Activated naive CD8-positive, alpha-beta T cell treated with anti-CD3 and anti-CD28 coated beads, Interleukin-2, amount 50 U/mL, for 24 hours (primary cell): ENCODE measurements around the gene CSRP1.

ENCODE experiments used
- ATAC-seq: fragments of 150-1000 bp; cut with Tn5 transposase; one replicate; pipeline ENCODE4 v1.10.0; 2021
- DNase-seq: peaks from one replicate; pipeline ENCODE4 v3.0.0; 2021
- H3K27ac Mint-ChIP-seq: one replicate; pipeline ENCODE4 v1.8.0; 2021; ENCODE audit warnings: mild to moderate bottlenecking, mixed read lengths
- H3K27me3 Mint-ChIP-seq: one replicate; pipeline ENCODE4 v1.8.0; 2021; ENCODE audit warnings: mixed read lengths
- H3K36me3 Mint-ChIP-seq: one replicate; pipeline ENCODE4 v1.8.0; 2021; ENCODE audit warnings: low read depth, mixed read lengths
- H3K4me1 Mint-ChIP-seq: one replicate; pipeline ENCODE4 v1.8.0; 2021; ENCODE audit warnings: mixed read lengths
- H3K4me3 Mint-ChIP-seq: one replicate; pipeline ENCODE4 v1.8.0; 2021; ENCODE audit warnings: mild to moderate bottlenecking, moderate library complexity, mixed read lengths
- H3K9me3 Mint-ChIP-seq: one replicate; pipeline ENCODE4 v1.8.0; 2021; ENCODE audit warnings: mixed read lengths

CSRP1 gene

DNA sequence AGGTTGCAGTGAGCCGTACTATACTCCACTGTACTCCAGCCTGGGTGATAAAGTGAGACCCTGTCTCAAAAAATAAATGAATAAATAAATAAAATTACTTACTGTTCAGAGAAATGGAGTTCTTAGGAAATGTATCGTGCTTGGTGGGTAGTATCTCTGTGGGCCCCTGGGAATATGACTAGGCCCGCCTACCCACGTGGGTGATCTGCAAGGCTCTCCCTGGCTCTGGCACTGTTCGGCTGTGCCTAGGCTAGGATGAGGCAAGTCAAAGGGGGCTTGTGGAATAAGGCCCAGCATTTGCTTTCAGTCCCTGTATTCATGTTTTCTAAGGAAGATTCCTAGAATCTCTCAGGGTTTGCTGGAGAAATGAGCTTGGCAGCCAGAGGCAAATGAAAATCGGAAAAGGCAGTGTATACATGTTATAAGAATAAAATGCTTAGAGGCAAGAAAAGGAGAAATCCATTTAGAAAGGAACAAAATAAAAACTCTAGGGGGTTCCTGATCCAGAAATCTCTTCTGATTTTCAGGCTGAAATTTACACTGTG, 4.5 kb upstream of the CSRP1 start:
- DNase-seq: no peak

DNA sequence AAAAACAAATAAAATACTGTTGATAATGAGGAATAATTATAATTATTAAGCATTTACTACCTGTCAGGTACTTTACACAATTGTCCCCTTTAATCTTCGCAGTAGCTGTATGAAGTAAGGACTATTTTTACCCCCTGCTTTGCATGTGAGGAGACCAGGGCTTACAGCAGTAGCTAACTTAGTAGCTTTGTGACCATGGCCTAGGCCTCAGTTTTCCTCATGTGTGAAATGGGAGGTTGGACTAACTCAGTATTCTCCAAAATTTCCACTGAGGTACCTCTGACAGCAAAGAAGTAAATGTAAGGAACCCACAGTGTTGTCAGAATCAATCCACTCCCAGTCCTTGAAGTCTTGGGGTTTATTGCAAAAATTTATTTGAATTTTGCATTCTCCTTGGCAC, 3.8 kb upstream of the CSRP1 start:
- H3K4me3 Mint-ChIP-seq: no peak overlapping the region
- H3K4me1 Mint-ChIP-seq: peaks cover 21% of the 10 kb centered on the region
- DNase-seq (no peak), ATAC-seq (no peak)
- H3K27ac Mint-ChIP-seq: no peak overlapping the region
- no peaks in the 10 kb centered on the region for H3K27me3 Mint-ChIP-seq
- H3K36me3 Mint-ChIP-seq: no peaks in the 10 kb centered on the region
- H3K9me3 Mint-ChIP-seq: no peaks in the 10 kb centered on the region

More for the DNA sequence above, 4.5 kb upstream of the CSRP1 start:
- H3K36me3 Mint-ChIP-seq: no peaks in the 10 kb centered on the region
- no peaks in the 10 kb centered on the region for H3K9me3 Mint-ChIP-seq
- H3K27ac Mint-ChIP-seq: no peak overlapping the region
- peaks cover 15% of the 10 kb centered on the region for H3K4me1 Mint-ChIP-seq
- ATAC-seq: no peak
- no peak overlapping the region for H3K4me3 Mint-ChIP-seq
- H3K27me3 Mint-ChIP-seq: no peaks in the 10 kb centered on the region

DNA sequence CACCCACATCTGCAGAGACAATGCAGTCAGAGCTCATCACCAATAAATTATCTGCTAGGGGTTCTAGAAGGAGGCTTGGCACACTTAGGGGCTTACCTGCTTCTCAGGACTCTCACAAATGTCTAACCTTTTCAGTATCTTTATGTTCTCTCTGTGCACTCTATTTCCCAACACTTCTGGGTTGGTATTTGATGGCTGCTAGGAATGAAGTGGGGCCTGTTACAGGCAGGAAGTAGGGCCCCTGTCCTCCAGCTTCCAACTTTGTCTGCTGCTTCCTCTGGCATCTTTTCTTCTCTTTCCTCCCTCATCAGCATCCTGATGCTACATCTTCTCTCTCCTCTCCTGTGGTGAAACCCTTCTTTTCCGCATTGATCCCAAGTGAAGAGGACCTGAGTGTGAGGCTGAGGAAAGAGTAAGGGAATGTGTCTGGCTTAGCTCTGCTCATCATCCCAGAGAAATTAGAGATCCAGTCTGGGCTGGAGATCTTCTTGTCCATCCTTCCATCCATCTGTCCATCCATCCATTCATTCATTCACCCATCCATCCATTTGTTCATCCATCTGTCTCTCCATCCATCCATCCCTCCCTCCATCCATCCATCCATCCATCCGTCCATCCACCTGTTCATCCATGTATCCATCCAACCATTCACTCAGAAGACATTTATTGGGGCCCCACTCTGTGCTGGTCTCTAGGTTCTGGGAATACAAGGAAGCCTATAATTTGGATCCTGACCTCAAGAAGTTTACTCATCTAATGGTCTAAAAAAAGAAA, 2.9 kb upstream of the CSRP1 start:
- ATAC-seq (no peak), DNase-seq (no peak)
- Mint-ChIP-seq H3K4me1 (peaks cover 25% of the 10 kb centered on the region), H3K27ac (no peak overlapping the region), H3K9me3 (no peaks in the 10 kb centered on the region), H3K27me3 (no peaks in the 10 kb centered on the region), H3K36me3 (no peaks in the 10 kb centered on the region), H3K4me3 (no peak overlapping the region)

DNA sequence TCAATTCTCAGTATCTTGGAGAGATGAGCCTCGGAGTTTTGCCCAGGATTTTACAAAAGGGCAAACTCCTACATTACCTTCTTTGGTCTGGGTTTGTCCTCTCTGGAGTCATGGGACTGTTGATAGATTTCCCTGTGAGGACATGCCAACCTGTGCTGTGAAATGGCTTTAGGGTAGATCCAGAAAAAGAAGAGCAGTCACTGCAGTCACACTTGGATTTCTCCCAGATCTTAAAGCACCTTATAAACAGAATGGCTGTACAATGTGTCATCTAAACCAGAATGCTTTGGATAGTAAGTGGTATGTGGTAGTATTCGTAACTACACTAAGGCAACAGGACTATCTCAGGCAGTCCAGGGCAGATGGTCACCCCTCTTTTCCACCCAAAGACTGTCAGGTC, 1.9 kb upstream of the CSRP1 start:
- H3K36me3 Mint-ChIP-seq: no peaks in the 10 kb centered on the region
- DNase-seq (no peak), ATAC-seq (no peak)
- no peak overlapping the region for H3K27ac Mint-ChIP-seq
- H3K27me3 Mint-ChIP-seq: no peaks in the 10 kb centered on the region
- H3K4me1 Mint-ChIP-seq: peaks cover 28% of the 10 kb centered on the region
- no peaks in the 10 kb centered on the region for H3K9me3 Mint-ChIP-seq
- no peak overlapping the region for H3K4me3 Mint-ChIP-seq

DNA sequence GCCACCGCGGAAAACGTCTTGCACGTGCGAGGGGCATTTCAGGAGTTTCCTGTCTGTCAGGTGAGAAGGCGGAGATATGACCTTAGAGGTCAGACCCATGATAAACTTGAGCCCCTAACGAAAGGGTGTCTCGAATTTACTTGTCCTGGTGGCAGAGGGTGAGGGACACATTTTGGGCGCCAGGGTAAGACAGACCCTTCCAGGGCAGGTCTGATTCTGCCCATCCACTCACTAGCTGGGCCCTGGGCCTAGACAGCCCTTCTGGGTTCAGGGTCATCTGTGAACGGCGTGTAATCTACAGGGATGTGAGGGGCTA, 395 bp upstream of the CSRP1 start:
- Mint-ChIP-seq H3K27ac (peak overlapping the region; percentile 93), H3K27me3 (no peaks in the 10 kb centered on the region), H3K4me3 (peak overlapping the region; percentile 90), H3K4me1 (peaks cover 30% of the 10 kb centered on the region), H3K36me3 (no peaks in the 10 kb centered on the region), H3K9me3 (no peaks in the 10 kb centered on the region)
- DNase-seq: no peak
- no peak for ATAC-seq

DNA sequence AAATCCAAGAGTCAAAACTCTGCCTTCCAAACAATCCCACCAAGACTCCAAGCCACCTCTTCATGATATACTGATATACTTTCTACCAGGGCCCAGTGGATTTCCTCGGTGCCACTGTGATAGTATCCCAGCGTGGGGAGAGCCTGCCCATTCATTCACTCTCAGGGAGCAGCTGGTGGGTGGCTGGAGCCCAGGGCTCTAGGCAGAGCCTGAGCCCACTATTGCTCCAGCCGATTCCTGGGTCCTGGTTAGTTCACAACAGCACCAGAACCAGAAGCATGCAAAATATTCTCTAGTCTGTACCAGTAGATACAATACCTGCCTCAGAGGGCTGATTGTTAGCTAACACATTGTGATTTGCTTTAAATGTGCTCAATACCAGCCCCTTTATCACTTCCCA, 831 bp downstream of the CSRP1 start:
- Mint-ChIP-seq H3K4me3 (peak overlapping the region; percentile 90), H3K36me3 (no peaks in the 10 kb centered on the region), H3K4me1 (peaks cover 30% of the 10 kb centered on the region), H3K27me3 (no peaks in the 10 kb centered on the region), H3K9me3 (no peaks in the 10 kb centered on the region), H3K27ac (peak overlapping the region; percentile 80)
- DNase-seq: no peak
- no peak for ATAC-seq

DNA sequence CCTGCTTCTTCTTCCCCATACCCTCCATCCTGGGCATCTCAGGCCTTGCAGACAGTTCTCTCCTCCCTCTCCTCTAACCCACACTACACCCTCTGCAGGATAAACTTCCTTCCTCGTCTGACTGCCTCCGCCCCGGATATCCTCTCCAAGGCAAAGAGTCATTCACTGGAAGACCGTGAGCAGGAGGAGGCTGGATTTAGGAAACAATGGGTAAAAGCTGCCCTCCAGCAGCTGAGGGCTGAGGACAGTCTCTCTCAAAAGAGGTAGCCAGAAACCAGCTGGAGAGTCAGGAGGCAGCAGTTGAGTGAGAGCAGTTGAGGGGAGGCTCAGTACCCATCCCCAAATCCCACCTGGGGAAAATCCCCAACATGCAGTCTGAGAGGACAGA, 1.4 kb downstream of the CSRP1 start:
- no peak overlapping the region for H3K27ac Mint-ChIP-seq
- H3K36me3 Mint-ChIP-seq: no peaks in the 10 kb centered on the region
- no peak for DNase-seq
- no peak for ATAC-seq
- peak overlapping the region; percentile 90 for H3K4me3 Mint-ChIP-seq
- no peaks in the 10 kb centered on the region for H3K27me3 Mint-ChIP-seq
- peaks cover 30% of the 10 kb centered on the region for H3K4me1 Mint-ChIP-seq
- H3K9me3 Mint-ChIP-seq: no peaks in the 10 kb centered on the region

DNA sequence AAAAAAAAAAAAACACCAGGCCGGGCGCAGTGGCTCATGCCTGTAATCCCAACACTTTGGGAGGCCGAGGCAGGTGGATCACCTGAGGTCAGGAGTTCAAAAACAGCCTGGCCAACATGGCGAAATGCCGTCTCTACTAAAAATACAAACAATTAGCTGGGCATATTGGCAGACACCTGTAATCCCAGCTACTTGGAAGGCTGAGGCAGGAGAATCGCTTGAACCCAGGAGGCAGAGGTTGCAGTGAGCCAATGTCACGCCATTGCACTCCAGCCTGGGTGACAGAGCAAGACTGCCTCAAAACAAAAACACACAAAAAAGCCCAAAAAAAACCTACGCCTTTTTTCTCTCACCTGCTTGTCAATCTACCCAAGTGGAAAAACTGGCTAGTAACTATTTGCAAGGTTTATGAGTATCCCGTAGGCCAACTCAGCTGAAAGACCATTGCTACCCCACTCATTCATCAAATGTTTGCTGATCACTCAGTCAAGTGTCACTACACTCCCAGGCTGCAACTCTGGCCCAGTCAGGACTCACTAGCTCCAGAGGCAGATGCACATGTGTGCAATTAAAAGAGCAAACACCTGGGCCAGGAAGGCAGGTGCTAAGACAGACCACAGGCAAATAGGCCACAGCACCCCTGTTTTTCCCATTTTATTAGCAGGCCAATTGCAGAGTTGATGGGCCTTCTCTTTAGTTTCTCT, 2.0 kb downstream of the CSRP1 start:
- H3K27ac Mint-ChIP-seq: no peak overlapping the region
- peaks cover 30% of the 10 kb centered on the region for H3K4me1 Mint-ChIP-seq
- no peak for ATAC-seq
- H3K9me3 Mint-ChIP-seq: no peaks in the 10 kb centered on the region
- no peaks in the 10 kb centered on the region for H3K27me3 Mint-ChIP-seq
- no peaks in the 10 kb centered on the region for H3K36me3 Mint-ChIP-seq
- DNase-seq: no peak
- peak overlapping the region; percentile 90 for H3K4me3 Mint-ChIP-seq

DNA sequence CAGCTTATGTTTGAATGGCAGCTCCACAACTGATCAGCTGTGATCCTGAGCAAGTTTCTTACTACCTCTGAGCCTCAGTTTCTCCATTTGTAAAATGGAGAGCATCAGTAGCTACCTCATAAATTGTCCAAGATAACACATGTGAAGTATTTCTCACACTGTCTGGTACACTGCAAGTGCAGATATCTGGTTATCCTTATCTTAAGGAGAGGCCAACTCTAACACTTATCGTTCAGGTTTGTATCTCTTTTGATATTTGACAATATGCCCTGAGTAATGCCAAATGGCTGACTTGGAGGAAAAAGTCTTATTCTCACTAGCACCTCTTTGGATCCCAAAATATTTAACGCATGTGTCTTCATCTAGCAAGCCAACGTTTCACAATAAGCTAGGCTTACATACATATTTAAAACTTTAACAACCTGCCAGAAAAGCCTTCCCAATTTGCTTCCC, 2.7 kb downstream of the CSRP1 start:
- no peaks in the 10 kb centered on the region for H3K27me3 Mint-ChIP-seq
- no peak overlapping the region for H3K4me3 Mint-ChIP-seq
- ATAC-seq (no peak), DNase-seq (no peak)
- H3K4me1 Mint-ChIP-seq: peaks cover 30% of the 10 kb centered on the region
- no peak overlapping the region for H3K27ac Mint-ChIP-seq
- no peaks in the 10 kb centered on the region for H3K9me3 Mint-ChIP-seq
- no peaks in the 10 kb centered on the region for H3K36me3 Mint-ChIP-seq

DNA sequence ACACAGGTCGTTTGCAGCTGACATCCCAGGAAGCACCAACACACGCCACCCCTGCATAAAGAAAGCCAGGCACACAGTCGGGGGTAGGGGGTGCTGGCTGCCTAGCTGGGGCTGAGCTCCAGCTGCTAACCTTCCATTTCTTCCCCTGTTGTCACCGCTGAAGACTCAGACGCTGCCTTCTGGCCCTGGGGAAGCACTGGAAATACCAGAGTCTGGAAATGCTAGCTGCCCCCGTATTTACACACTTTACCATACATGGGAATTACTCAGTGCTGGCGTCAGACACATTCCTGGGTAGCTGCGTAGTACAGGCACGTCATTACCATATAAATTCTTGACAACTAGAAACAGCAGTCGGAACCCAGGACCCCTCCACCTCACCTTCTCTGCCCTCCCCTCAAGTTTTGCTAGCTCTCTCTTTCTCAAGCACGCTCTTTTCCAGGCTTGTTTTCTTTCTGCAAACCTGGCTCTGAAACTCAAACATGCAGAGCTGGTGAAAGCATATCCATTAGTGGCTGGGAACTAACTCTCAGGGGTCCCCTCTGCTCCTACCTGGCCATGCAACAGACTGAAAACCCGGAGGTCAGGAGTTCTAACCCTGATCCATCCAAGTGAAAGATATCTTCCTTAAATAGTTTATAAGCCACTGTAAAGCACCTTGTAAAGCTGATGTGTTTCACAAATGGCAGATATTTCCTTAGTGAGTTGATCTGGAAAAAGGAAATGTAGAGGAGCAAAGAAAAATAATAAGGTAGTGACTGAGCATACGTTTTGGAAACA, 3.3 kb downstream of the CSRP1 start:
- Mint-ChIP-seq H3K4me3 (no peak overlapping the region), H3K4me1 (peaks cover 30% of the 10 kb centered on the region), H3K27ac (no peak overlapping the region), H3K9me3 (no peaks in the 10 kb centered on the region), H3K36me3 (no peaks in the 10 kb centered on the region), H3K27me3 (no peaks in the 10 kb centered on the region)
- ATAC-seq: no peak
- no peak for DNase-seq

DNA sequence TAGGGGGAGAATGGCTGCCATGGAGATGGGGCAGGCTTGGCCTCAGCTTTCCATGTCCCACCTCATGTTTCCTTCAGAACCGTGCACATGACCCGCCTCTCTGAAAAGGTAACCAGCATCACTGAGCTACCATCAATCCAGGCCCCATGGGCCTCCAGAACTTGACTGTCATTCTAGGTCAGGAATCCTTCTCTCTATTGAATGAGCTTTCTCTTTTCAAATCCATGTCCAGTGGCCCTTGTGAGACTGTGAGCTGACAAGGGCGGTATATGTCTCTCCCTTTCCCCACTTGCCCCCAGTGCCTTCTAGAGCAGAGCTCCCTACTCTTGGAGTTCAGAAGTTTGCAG, 4.4 kb downstream of the CSRP1 start:
- H3K36me3 Mint-ChIP-seq: no peaks in the 10 kb centered on the region
- ATAC-seq (no peak), DNase-seq (no peak)
- no peaks in the 10 kb centered on the region for H3K9me3 Mint-ChIP-seq
- H3K4me3 Mint-ChIP-seq: no peak overlapping the region
- H3K27me3 Mint-ChIP-seq: no peaks in the 10 kb centered on the region
- H3K27ac Mint-ChIP-seq: no peak overlapping the region
- peaks cover 24% of the 10 kb centered on the region for H3K4me1 Mint-ChIP-seq

DNA sequence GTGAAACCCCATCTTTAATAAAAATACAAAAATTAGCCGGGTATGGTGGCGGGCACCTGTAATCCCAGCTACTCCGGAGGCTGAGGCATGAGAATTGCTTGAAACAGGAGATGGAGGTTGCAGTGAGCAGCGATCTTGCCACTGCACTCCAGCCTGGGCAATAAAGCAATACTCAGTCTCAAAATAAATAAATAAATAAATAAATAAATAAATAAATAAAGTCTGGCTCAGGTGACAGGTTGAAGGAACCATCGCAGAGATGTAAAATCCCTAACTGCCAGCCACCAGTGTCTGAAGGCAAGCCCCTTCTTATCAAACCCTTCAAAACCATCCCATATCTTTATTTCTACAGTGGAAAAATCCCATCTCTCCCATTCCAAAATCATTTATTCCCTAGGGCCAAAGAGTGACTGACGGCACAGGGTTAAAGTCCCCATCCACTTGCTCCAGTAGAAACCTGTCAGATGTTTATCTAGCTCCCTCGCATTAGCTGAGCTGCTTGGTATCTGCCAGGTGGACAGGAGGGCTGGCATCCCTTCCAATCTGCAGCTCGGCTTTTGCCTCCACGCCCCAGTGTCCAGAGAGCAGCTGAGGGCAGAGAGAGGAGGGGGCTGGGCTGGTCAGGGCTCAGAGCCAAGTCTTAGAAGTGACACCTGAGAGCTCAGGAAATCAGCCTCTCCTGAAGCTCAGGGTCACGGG, 5.0 kb downstream of the CSRP1 start:
- H3K36me3 Mint-ChIP-seq: no peaks in the 10 kb centered on the region
- DNase-seq (no peak), ATAC-seq (no peak)
- no peaks in the 10 kb centered on the region for H3K27me3 Mint-ChIP-seq
- peaks cover 21% of the 10 kb centered on the region for H3K4me1 Mint-ChIP-seq
- no peaks in the 10 kb centered on the region for H3K9me3 Mint-ChIP-seq
- no peak overlapping the region for H3K4me3 Mint-ChIP-seq
- H3K27ac Mint-ChIP-seq: no peak overlapping the region

DNA sequence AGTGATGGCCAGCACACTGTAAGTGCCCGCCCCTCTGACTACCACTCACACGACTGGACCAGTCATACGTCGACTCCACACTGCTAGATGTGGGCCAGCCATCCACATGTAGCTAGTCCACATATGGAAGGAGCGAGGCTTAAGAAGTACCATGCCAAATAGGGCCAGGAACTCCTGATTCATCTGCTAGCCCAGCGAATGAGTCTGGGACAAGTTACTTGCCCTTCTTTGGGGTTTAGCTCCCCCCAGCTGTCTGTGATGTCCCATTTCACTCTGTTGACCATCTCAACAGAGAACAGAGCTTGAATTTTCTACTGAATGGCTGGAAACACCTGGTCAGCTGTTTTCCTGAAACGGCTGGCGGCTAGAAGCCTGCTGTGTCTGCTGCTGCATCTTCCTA, 5.8 kb downstream of the CSRP1 start:
- DNase-seq: no peak
- no peaks in the 10 kb centered on the region for H3K9me3 Mint-ChIP-seq
- no peak overlapping the region for H3K4me3 Mint-ChIP-seq
- H3K27me3 Mint-ChIP-seq: no peaks in the 10 kb centered on the region
- H3K4me1 Mint-ChIP-seq: peaks cover 17% of the 10 kb centered on the region
- no peak for ATAC-seq
- no peak overlapping the region for H3K27ac Mint-ChIP-seq
- peaks cover under 1% of the 10 kb centered on the region for H3K36me3 Mint-ChIP-seq

DNA sequence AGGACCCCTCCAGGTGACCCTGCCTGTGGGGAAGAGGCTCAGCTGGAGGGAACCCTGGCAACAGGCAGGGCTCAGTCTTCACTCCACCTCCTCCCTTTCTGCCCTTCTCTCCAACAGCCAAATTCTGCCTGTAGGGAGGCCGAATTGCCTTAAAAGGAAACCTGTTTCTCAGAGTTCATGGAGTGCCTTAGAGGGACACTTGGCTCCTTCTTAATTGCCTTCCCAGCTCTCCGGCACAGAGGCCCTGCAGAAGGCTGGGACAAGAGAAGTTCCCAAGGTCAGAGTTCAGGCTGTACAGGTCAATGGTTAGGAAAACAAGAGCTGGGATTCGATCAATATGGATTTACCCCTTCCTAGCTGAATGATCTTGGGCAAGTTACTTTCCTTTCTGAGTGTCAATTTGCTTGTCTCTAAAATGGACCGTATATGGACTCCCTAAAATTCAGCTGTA, 6.2 kb downstream of the CSRP1 start:
- H3K4me3 Mint-ChIP-seq: no peak overlapping the region
- H3K36me3 Mint-ChIP-seq: peaks cover 4% of the 10 kb centered on the region
- H3K4me1 Mint-ChIP-seq: peaks cover 13% of the 10 kb centered on the region
- no peak overlapping the region for H3K27ac Mint-ChIP-seq
- no peaks in the 10 kb centered on the region for H3K9me3 Mint-ChIP-seq
- no peaks in the 10 kb centered on the region for H3K27me3 Mint-ChIP-seq
- ATAC-seq: no peak
- DNase-seq: no peak
